GM12801 (cell line): ENCODE measurements around the gene DHX29.

ENCODE experiments used
- TF ChIP-seq, protein P1 (sequence below): IDR thresholded peaks from one replicate; pipeline ENCODE4 v1.5.1; 2011; ENCODE audit warnings: control low read depth; ENCODE audit not compliant: insufficient read length; ENCODE audit errors: extremely low read depth

Gene DHX29

DNA sequence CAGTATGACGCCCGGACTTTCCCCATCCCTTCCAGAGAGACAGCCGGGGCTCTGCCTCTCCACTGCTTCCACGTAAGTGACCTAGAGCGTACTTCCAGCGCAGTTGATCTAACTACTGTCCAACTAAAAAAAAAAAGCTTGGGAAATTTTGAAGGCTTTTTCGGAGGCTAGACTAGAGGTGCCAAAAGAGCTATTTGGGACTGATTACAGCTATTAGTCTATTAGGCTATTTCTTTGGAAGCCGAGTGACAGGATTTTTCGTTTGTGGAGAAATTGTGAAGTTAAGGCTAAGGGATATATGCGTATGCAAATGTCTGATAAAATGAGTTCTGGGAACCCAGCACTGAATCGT, 75.6 kb downstream of the DHX29 start:
- TF ChIP-seq, protein P1, sequence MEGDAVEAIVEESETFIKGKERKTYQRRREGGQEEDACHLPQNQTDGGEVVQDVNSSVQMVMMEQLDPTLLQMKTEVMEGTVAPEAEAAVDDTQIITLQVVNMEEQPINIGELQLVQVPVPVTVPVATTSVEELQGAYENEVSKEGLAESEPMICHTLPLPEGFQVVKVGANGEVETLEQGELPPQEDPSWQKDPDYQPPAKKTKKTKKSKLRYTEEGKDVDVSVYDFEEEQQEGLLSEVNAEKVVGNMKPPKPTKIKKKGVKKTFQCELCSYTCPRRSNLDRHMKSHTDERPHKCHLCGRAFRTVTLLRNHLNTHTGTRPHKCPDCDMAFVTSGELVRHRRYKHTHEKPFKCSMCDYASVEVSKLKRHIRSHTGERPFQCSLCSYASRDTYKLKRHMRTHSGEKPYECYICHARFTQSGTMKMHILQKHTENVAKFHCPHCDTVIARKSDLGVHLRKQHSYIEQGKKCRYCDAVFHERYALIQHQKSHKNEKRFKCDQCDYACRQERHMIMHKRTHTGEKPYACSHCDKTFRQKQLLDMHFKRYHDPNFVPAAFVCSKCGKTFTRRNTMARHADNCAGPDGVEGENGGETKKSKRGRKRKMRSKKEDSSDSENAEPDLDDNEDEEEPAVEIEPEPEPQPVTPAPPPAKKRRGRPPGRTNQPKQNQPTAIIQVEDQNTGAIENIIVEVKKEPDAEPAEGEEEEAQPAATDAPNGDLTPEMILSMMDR: no peak

DNA sequence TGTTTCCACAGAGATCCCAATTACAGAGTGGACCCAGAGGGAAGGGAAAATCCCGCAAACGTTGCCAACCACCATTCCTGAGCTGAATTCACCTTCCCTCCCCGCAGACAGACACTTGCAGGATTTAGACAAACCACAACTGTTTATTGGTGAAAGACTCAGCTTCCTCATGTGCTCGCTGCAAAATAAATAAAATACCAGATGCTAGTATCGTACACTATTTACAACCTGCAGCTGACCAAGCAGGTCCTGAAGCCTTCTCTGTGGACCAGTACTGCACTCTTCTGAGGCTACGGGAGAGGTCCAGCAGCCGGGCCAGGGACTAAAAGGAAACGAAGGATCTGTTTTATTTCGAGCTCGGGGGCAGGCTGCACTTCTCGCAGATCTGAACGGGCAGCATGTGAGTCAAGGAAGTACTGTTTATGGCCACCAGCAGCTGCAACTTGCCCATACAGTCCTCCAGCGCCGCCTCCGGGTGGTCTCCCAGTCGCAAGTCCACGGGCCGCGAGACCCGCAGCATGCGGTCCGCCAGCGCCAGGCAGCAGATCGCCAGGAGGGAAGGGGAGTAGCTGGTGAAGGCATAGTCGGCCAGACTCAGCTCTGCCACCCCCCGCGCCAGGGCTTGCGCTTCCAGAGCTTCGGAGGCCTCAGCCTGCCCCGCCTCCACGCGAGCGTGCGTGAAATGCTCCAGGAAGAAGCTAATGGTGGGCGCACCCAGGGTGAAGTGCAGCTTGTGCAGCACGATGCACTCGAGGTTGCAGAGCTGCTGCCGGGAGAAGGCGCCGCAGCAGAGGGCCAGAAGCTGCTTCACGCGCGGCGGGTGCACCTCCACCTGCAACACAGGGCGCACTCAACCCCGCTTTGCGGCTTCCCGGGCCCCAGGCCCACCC, 76.2 kb downstream of the DHX29 start:
- TF ChIP-seq, protein P1: no peak

DNA sequence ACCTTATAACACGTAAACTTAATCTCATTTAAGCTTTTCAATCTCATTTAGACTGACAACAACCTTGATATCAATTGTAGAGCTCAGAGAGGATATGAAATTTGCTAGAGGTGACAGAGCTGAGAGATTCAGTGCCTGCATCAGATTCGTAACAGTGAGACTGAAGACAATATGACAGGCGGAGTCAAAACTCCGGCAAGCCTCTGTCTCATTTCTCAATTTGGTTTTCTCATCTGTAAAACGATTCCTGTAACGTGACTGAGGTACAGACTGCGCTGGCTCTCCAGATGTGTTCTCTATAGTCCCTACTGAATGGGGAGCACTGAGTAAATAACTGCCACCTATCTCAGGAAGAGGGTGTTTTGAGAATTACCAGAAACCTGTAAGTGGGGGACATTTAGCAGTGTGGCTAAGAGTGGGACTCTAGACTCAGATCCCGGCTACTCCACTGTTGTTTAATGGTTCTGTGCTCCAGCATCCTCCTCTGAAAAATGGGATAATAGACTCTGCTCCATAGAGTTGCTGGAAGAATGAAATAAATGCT, 77.3 kb downstream of the DHX29 start:
- TF ChIP-seq, protein P1: no peak

DNA sequence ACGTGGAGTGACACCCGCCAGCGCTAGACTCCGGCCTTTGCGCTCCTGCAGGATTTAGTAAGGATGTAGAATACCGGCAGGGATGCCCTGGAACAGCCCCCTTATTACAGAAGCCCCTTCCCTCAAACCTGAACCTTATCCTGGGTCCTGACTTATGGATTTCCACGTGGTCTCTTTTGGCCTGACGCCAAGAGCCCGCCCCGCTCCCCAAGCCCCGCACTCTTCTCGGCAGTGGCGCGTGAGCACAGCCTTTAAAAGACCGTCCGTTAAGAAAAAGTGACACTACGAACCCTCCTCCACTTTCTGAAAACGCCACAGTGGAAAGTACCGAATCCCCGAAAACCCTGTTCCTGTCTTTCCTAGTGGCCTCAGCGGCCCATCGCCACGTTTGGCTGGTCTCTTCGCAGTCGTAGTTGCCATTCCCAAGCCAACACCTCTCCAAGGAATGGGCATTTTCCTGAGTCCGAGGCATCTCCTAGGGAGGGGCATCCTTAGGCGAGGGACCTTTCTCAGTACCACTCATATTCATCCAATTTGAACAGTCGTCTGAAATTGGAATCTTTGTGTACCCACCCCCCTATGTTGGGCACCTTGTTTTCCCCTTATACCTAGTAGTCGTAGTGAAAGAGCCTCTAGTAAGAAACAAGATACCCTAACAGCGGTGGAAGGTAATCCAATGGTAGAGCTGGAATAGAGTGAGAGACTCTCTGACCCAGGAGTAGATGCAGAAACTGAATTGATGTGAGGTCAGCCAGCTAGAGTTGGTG, 79.6 kb downstream of the DHX29 start:
- TF ChIP-seq, protein P1: no peak

DNA sequence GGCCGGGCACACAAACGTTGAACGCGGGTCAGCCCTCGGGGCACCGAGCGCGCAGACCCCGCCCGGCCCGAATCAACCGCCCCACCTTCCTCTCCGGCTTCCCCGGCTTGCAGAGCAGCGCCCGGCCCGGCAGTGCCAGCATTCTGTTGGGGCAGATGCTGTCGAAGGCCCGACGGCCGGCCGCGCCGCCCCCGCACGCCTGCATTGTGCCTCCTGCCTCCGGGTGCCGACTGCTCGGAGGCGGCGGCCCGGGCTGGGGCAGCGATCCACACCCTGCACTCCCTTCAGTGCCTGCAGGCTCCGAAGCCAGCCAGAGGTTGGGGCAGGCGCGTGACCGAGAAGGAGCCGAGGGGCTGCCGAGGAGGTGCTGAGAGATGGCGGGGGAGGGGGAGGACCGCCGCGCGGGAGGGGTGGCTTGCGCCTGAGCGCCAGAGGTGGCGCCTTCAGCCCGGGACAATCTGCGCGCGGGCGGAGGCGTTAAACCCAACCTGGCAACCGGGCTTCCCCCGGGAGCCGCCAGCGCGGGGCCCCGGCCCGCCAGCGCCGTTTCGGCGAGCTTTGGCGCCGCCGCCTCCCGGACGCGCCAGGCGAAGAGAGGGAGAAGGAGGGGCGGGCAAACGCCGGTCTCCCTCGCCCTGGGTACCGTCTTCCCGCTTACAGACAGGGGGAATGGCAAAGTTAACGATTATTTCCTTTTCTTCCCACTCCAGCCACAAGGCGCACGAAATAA, 80.4 kb downstream of the DHX29 start, which contains the start of gene MCIDAS:
Gene MCIDAS (minus strand): TSS at position 382 of the 730 bp plus-strand sequence. CDS start 177 bp downstream, at position 205.
- TF ChIP-seq, protein P1: no peak

DNA sequence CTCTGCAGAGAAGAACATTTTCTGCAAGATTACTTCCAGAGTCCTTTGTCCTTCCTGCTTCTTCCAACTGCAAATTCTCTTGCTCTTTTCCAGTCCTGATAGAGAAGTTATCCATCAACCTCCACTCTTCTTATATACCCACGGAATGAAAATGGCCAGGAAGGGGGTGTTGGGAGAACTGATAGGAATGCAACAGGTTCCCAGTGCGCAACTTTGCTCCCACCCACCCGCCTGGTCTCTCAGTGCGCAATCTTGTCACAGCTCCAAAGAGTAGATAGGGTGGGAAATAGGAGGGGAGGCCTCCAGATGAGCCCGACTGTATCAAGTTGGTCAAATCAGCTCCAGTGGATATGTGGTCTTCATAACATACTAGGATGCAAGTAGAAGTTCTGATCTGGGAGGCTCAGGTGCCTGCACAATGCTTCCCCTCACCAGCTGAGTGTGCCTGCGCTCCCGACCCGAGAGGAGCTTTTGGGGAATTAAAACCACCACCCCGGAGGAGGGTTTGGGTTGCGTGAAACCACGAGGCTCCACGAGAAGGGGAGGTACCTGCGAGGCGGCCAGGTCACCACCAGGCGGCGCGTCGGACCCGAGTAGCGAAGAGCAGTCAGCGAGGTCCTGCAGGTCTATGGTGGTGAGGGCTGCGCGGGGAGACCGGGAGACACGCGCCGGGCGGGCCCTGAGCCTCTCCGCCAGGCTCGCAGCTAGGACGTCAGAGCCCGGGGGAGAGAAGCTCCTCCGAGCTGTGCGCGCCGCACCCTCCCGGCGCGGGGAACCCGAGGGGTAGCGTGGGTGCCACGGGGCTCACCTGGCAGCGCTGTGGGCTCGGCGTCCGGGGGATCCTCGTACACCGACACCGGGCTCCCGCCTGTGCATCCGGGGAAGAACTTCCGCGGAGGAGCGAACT, 81.2 kb downstream of the DHX29 start:
- TF ChIP-seq, protein P1: no peak
